ENCODE measurements around the gene AKR7A2.

The AKR7A2 gene

DNA sequence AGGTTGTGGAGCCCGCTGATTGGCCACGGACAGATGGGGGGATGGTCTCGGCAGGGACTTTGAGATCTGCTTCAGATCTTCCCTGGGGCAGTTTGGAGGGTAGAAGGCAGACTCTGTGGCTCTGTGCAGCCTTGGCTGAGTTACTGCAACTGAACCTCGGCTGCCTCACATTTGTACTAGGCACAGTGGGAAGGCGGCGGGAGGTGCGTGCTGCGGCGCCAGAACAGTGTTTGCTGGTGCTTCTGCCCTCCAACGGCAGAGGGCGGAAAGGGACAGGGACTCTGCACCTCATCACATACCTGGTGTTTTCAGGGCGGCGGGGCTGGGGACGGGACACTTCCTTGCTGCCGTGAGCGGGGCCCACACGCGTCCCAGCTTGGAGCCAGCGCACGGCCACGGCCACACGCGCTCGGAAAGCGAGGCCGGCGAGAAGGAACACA lies 26.4 kb upstream of the AKR7A2 start:
- Histone ChIP-seq H3K9me3 (ENCODE audit: control insufficient read depth, insufficient read depth, low read length) (no peaks in the 10 kb centered on the region), H3K9ac (ENCODE audit: low read depth, low read length) (peak overlapping the region; percentile 4), H3K36me3 (ENCODE audit: insufficient read depth, low read length) (no peaks in the 10 kb centered on the region), H3K4me1 (ENCODE audit: insufficient read depth, low read length) (peaks cover 6% of the 10 kb centered on the region)

DNA sequence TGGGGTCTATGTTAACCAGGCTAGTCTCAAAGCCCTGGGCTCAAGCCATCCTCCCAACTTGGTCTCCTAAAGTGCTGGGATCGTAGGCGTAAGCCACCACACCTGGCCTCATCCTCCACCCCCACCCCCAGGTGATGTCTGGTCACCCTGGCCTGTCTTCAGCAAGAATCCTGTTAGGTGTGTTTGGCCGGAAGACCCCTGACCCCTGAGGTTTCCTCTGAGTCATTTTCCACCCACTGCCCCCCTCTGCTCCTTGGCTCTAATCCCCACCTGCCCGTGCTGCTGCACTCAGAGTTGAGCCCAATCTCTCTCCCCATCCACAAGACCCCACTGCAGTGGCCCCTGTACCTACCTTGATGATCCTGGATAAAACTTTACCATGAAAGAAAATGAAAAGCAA lies 25.3 kb upstream of the AKR7A2 start:
- H3K4me1 ChIP-seq (ENCODE audit: insufficient read depth, low read length): peaks cover 6% of the 10 kb centered on the region
- no peaks in the 10 kb centered on the region for H3K9me3 ChIP-seq (ENCODE audit: control insufficient read depth, insufficient read depth, low read length)
- no peaks in the 10 kb centered on the region for H3K36me3 ChIP-seq (ENCODE audit: insufficient read depth, low read length)
- H3K9ac ChIP-seq (ENCODE audit: low read depth, low read length): no peak overlapping the region; the same call in 1 of the 2 replicates

GRCh38 chr1:19336543-19336942 lies 24.6 kb upstream of the AKR7A2 start:
- Histone ChIP-seq H3K9ac (ENCODE audit: low read depth, low read length) (no peak overlapping the region), H3K36me3 (ENCODE audit: insufficient read depth, low read length) (no peaks in the 10 kb centered on the region), H3K4me1 (ENCODE audit: insufficient read depth, low read length) (peaks cover 6% of the 10 kb centered on the region), H3K9me3 (ENCODE audit: control insufficient read depth, insufficient read depth, low read length) (no peaks in the 10 kb centered on the region)

GRCh38 chr1:19333587-19334354 lies 21.8 kb upstream of the AKR7A2 start:
- H3K9me3 ChIP-seq (ENCODE audit: control insufficient read depth, insufficient read depth, low read length): no peaks in the 10 kb centered on the region
- H3K9ac ChIP-seq (ENCODE audit: low read depth, low read length): no peak overlapping the region
- no peaks in the 10 kb centered on the region; the same call in 1 of the 2 replicates for H3K4me1 ChIP-seq (ENCODE audit: insufficient read depth, low read length)
- H3K36me3 ChIP-seq (ENCODE audit: insufficient read depth, low read length): no peaks in the 10 kb centered on the region

DNA sequence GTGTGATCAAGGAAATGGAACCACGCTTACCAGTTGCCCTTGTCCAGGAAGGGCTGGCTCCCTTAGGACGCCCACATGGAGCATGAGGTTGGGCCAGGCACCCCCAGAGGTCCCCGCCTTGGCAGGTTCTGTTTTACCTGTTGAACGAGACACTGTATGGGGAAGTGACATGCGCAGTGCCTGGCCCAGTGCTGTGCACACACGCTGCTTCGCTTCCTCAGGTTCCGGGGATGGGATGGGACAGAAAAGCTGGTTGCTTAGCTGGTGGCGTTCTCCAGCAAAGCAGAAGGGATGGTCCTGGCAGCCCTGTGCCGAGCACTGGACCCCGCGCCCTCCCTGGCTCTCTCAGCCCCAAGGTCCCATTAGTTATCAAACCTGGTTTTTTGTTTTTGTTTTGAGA lies 20.9 kb upstream of the AKR7A2 start:
- no peaks in the 10 kb centered on the region for H3K36me3 ChIP-seq (ENCODE audit: insufficient read depth, low read length)

GRCh38 chr1:19331262-19331878 lies 19.4 kb upstream of the AKR7A2 start:
- H3K36me3 ChIP-seq (ENCODE audit: insufficient read depth, low read length): no peaks in the 10 kb centered on the region
- no peak overlapping the region for H3K9ac ChIP-seq (ENCODE audit: low read depth, low read length)
- H3K4me1 ChIP-seq (ENCODE audit: insufficient read depth, low read length): no peaks in the 10 kb centered on the region
- no peaks in the 10 kb centered on the region for H3K9me3 ChIP-seq (ENCODE audit: control insufficient read depth, insufficient read depth, low read length)

More for the DNA sequence above, 20.9 kb upstream of the AKR7A2 start:
- Histone ChIP-seq H3K4me1 (ENCODE audit: insufficient read depth, low read length) (no peaks in the 10 kb centered on the region; the same call in 1 of the 2 replicates), H3K9me3 (ENCODE audit: control insufficient read depth, insufficient read depth, low read length) (no peaks in the 10 kb centered on the region), H3K9ac (ENCODE audit: low read depth, low read length) (no peak overlapping the region)

DNA sequence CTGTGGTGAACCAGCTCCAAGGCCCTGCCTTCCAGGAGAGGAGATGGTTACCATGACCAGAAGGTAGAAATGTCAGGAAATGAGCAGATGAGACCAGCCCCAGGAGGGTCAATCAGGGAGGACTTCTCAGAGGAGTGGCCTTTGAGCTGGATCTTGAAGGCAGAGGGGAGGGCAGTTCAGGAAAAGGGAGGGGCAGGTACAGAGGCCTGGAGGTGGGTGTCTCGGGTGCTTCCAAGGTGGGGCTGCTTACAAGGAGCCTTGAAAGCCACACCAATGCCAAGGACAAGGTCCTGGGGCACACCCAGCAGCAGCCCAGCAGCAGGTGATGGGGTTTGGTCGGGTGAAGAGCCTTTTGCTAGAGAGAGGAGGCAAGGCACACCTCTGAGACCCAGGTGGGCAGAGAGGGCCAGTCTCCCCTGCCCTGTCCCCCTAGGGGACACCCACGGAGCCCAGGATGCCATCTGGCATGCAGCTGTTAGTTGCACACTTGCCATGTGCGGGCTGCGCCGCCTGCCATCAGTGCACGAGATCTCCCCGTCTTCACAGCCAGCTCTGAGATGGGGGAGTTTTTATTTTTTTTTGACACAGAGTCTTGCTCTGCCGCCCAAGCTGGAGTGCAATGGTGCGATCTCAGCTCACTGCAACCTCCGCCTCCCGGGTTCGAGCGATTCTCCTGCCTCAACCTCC lies 18.6 kb upstream of the AKR7A2 start:
- Histone ChIP-seq H3K9me3 (ENCODE audit: control insufficient read depth, insufficient read depth, low read length) (no peaks in the 10 kb centered on the region), H3K36me3 (ENCODE audit: insufficient read depth, low read length) (no peaks in the 10 kb centered on the region)

GRCh38 chr1:19329611-19330010 lies 17.7 kb upstream of the AKR7A2 start:
- Histone ChIP-seq H3K9ac (ENCODE audit: low read depth, low read length) (no peak overlapping the region), H3K9me3 (ENCODE audit: control insufficient read depth, insufficient read depth, low read length) (no peaks in the 10 kb centered on the region), H3K36me3 (ENCODE audit: insufficient read depth, low read length) (no peaks in the 10 kb centered on the region), H3K4me1 (ENCODE audit: insufficient read depth, low read length) (no peaks in the 10 kb centered on the region)

More for the DNA sequence above, 18.6 kb upstream of the AKR7A2 start:
- no peaks in the 10 kb centered on the region for H3K4me1 ChIP-seq (ENCODE audit: insufficient read depth, low read length)
- H3K9ac ChIP-seq (ENCODE audit: low read depth, low read length): no peak overlapping the region

GRCh38 chr1:19329188-19329587 lies 17.2 kb upstream of the AKR7A2 start:
- no peaks in the 10 kb centered on the region for H3K9me3 ChIP-seq (ENCODE audit: control insufficient read depth, insufficient read depth, low read length)
- no peaks in the 10 kb centered on the region for H3K36me3 ChIP-seq (ENCODE audit: insufficient read depth, low read length)
- H3K4me1 ChIP-seq (ENCODE audit: insufficient read depth, low read length): no peaks in the 10 kb centered on the region
- H3K9ac ChIP-seq (ENCODE audit: low read depth, low read length): no peak overlapping the region

GRCh38 chr1:19328486-19328885 lies 16.5 kb upstream of the AKR7A2 start:
- no peaks in the 10 kb centered on the region for H3K36me3 ChIP-seq (ENCODE audit: insufficient read depth, low read length)
- H3K9ac ChIP-seq (ENCODE audit: low read depth, low read length): no peak overlapping the region
- H3K4me1 ChIP-seq (ENCODE audit: insufficient read depth, low read length): no peaks in the 10 kb centered on the region
- H3K9me3 ChIP-seq (ENCODE audit: control insufficient read depth, insufficient read depth, low read length): no peaks in the 10 kb centered on the region

DNA sequence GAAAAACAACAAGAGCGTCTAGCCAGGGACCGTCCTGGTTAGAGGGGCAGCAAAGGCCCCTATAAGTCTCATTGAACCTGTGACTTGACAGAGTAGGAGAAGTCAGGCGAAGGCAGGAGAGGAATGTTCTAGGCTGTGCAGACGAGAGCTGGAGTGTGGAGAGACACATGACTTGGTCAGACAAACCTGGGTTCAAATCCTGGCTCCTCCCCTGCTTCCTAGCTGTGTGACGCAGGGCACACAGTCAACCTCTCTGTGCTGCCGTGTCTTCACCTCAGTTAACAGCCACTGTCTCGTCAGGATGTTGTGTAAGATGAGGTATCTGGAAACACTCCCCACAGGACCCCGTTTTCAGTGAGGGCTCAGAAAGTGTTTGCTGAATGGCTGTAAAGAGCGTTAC lies 15.8 kb upstream of the AKR7A2 start:
- Histone ChIP-seq H3K9ac (ENCODE audit: low read depth, low read length) (no peak overlapping the region), H3K4me1 (ENCODE audit: insufficient read depth, low read length) (no peaks in the 10 kb centered on the region), H3K9me3 (ENCODE audit: control insufficient read depth, insufficient read depth, low read length) (no peaks in the 10 kb centered on the region), H3K36me3 (ENCODE audit: insufficient read depth, low read length) (no peaks in the 10 kb centered on the region)

DNA sequence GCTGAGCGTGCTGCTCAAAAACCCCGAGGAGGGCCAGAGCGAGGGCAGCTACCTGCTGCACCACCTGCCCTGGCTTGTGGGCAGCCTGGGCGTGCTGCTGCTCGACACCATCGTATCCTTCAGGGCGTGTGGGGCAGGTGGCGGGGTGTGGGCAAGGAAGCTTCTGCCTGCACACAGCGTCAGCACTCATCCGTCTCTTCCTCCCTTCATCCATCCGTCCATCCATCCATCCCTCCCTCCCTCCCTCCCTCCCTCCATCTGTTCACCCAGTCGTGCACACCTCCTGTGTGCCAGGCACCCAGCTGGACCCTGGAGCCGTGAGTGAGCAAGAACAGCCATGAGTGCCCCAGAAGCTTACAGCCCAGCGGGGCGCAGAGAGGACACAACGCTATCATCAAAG lies 15.4 kb upstream of the AKR7A2 start:
- no peak overlapping the region for H3K9ac ChIP-seq (ENCODE audit: low read depth, low read length)
- no peaks in the 10 kb centered on the region for H3K36me3 ChIP-seq (ENCODE audit: insufficient read depth, low read length)
- H3K9me3 ChIP-seq (ENCODE audit: control insufficient read depth, insufficient read depth, low read length): no peaks in the 10 kb centered on the region
- H3K4me1 ChIP-seq (ENCODE audit: insufficient read depth, low read length): no peaks in the 10 kb centered on the region

DNA sequence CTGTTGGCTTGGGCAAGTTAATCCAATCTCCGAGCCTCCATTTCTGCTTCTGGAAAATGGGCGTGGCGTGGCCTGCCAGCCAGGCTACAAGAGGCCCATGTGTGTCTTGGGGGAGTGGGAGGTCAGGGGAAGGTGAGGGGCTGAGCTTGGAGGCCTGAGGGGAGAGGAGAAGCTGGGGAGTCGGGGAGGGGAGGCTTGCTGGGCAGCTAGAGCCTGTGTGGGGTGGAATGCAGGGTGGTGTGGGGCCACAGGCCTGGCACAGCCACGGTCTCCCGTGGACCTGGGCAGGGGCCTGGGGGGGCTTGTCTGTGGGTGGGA lies 14.8 kb upstream of the AKR7A2 start:
- Histone ChIP-seq H3K9me3 (ENCODE audit: control insufficient read depth, insufficient read depth, low read length) (no peaks in the 10 kb centered on the region), H3K4me1 (ENCODE audit: insufficient read depth, low read length) (no peaks in the 10 kb centered on the region), H3K36me3 (ENCODE audit: insufficient read depth, low read length) (no peaks in the 10 kb centered on the region), H3K9ac (ENCODE audit: low read depth, low read length) (no peak overlapping the region)

- H3K9ac ChIP-seq (ENCODE audit: low read depth, low read length): no peak overlapping the region
- no peaks in the 10 kb centered on the region for H3K4me1 ChIP-seq (ENCODE audit: insufficient read depth, low read length)
- no peaks in the 10 kb centered on the region for H3K9me3 ChIP-seq (ENCODE audit: control insufficient read depth, insufficient read depth, low read length)
- H3K36me3 ChIP-seq (ENCODE audit: insufficient read depth, low read length): no peaks in the 10 kb centered on the region
These were observed 14.2 kb upstream of the AKR7A2 start for GRCh38 chr1:19325958-19326747.
